GM23338 (cell line): Measurements from ENCODE around the gene WDR27. TPM values are rescaled to one million over a fixed set of nuclear protein-coding genes. Genes with fewer than 3 reads are reported as not detected.
A peak's percentile ranks its signal among the peaks of the same experiment; 100 is the strongest.

Experiments
- ATAC-seq: fragments of 200-7000 bp; cut with Tn5 transposase; 3 replicates; pipeline ENCODE4 v1.9.1; 2020
- DNase-seq: peaks from one replicate; pipeline ENCODE4 v3.0.0-alpha.2; 2015; ENCODE audit warnings: low spot score
- H2AFZ ChIP-seq: fragments of 200-600 bp; sonication (generic); 2 replicates; pipeline ENCODE4 v1.8.0; 2016; ENCODE audit warnings: antibody characterized with exemption, mild to moderate bottlenecking, moderate library complexity
- H3F3A ChIP-seq: fragments of 200-600 bp; sonication (generic); replicated peaks from 2 replicates; pipeline ENCODE4 v1.8.0; 2017; ENCODE audit warnings: antibody characterized with exemption, mixed run types, low read depth
- H3K27ac ChIP-seq: fragments of 200-600 bp; sonication (generic); 2 replicates; pipeline ENCODE4 v1.6.1; 2016; ENCODE audit warnings: low read depth
- H3K27me3 ChIP-seq: fragments of 200-600 bp; sonication (generic); 2 replicates; pipeline ENCODE4 v1.8.0; 2016; ENCODE audit warnings: mild to moderate bottlenecking, mixed run types, moderate library complexity; ENCODE audit not compliant: insufficient read depth
- H3K36me3 ChIP-seq: fragments of 200-600 bp; sonication (generic); 2 replicates; pipeline ENCODE4 v1.8.0; 2016; ENCODE audit warnings: mild to moderate bottlenecking; ENCODE audit not compliant: insufficient read depth
- H3K4me1 ChIP-seq: fragments of 200-600 bp; sonication (generic); 2 replicates; pipeline ENCODE4 v1.8.0; 2016; ENCODE audit warnings: mild to moderate bottlenecking, moderate library complexity; ENCODE audit not compliant: insufficient read depth
- H3K4me2 ChIP-seq: fragments of 200-600 bp; sonication (generic); 2 replicates; pipeline ENCODE4 v1.7.1; 2017; ENCODE audit warnings: mixed run types
- H3K4me3 ChIP-seq: fragments of 200-600 bp; sonication (generic); 2 replicates; pipeline ENCODE4 v1.6.1; 2016; ENCODE audit warnings: mixed run types
- H3K79me2 ChIP-seq: fragments of 200-600 bp; sonication (generic); replicated peaks from 2 replicates; pipeline ENCODE4 v1.8.0; 2017; ENCODE audit warnings: mild to moderate bottlenecking; ENCODE audit not compliant: insufficient read depth
- H3K9me2 ChIP-seq: fragments of 200-600 bp; sonication (generic); 2 replicates; pipeline ENCODE4 v1.8.0; 2017; ENCODE audit not compliant: insufficient read depth
- H4K20me1 ChIP-seq: fragments of 200-600 bp; sonication (generic); replicated peaks from 2 replicates; pipeline ENCODE4 v1.8.0; 2017; ENCODE audit warnings: mild to moderate bottlenecking; ENCODE audit not compliant: insufficient read depth
- H3K27ac Mint-ChIP-seq: 2 replicates; pipeline ENCODE4 v1.8.0; 2020; ENCODE audit warnings: inconsistent platforms, mild to moderate bottlenecking, moderate library complexity, mixed read lengths
- H3K27me3 Mint-ChIP-seq: 3 replicates; pipeline ENCODE4 v1.8.0; 2022; ENCODE audit warnings: low read depth, mild to moderate bottlenecking, moderate library complexity, mixed read lengths, inconsistent platforms; ENCODE audit not compliant: insufficient read depth, poor library complexity
- H3K36me3 Mint-ChIP-seq: 3 replicates; pipeline ENCODE4 v1.8.0; 2021; ENCODE audit warnings: low read depth, mild to moderate bottlenecking, inconsistent platforms, moderate library complexity, mixed read lengths
- H3K4me1 Mint-ChIP-seq: 3 replicates; pipeline ENCODE4 v1.8.0; 2020; ENCODE audit warnings: mild to moderate bottlenecking, inconsistent platforms, mixed read lengths
- H3K4me3 Mint-ChIP-seq: 3 replicates; pipeline ENCODE4 v1.8.0; 2021; ENCODE audit warnings: moderate library complexity, mild to moderate bottlenecking, inconsistent platforms, mixed read lengths
- H3K9me3 Mint-ChIP-seq: 3 replicates; pipeline ENCODE4 v1.8.0; 2020; ENCODE audit warnings: moderate library complexity, mild to moderate bottlenecking, inconsistent platforms, mixed read lengths
- CREB1 ChIP-seq: fragments of 250-450 bp; sonication (Bioruptor Pico); IDR thresholded peaks from 2 replicates; pipeline ENCODE4 v1.5.0; 2020; ENCODE audit warnings: low read depth, mild to moderate bottlenecking, moderate library complexity
- CTCF ChIP-seq, 2 experiments: fragments of 200-600 bp in 1 of 2; sonication (generic) in 1 of 2; conservative IDR thresholded peaks; 2 replicates each; pipeline versions ENCODE4 v1.5.1 to v1.6.1; 2016 to 2017; ENCODE audit warnings: antibody characterized with exemption in 2 of 2, low read depth in 2 of 2, mild to moderate bottlenecking in 2 of 2, moderate library complexity in 1 of 2
- EZH2 ChIP-seq: fragments of 200-600 bp; sonication (generic); IDR thresholded peaks from one replicate; pipeline ENCODE4 v1.8.0; 2017; ENCODE audit warnings: antibody characterized with exemption, mild to moderate bottlenecking, low read depth; ENCODE audit not compliant: unreplicated experiment
- EZH2phosphoT487 ChIP-seq: fragments of 200-600 bp; sonication (generic); IDR thresholded peaks from one replicate; pipeline ENCODE4 v1.8.1; 2018; ENCODE audit warnings: antibody characterized with exemption; ENCODE audit not compliant: unreplicated experiment
- JUNB ChIP-seq: IDR thresholded peaks from one replicate; pipeline ENCODE4 v1.6.1; 2016; ENCODE audit warnings: antibody characterized with exemption; ENCODE audit not compliant: unreplicated experiment
- NANOG ChIP-seq: IDR thresholded peaks from 2 replicates; pipeline ENCODE4 v1.6.1; 2016; ENCODE audit warnings: antibody characterized with exemption, borderline replicate concordance
- POLR2AphosphoS5 ChIP-seq: IDR thresholded peaks from 2 replicates; pipeline ENCODE4 v1.6.1; 2016; ENCODE audit warnings: antibody characterized with exemption, low read depth
- REST ChIP-seq: IDR thresholded peaks from one replicate; pipeline ENCODE4 v1.6.1; 2018; ENCODE audit warnings: antibody characterized with exemption; ENCODE audit not compliant: unreplicated experiment
- STAT1 ChIP-seq: IDR thresholded peaks from one replicate; pipeline ENCODE4 v1.6.1; 2016; ENCODE audit warnings: antibody characterized with exemption; ENCODE audit not compliant: unreplicated experiment
- ZNF114 ChIP-seq: fragments of 250-450 bp; sonication (Bioruptor Pico); IDR thresholded peaks from 2 replicates; pipeline ENCODE4 v1.5.0; 2020; ENCODE audit warnings: mild to moderate bottlenecking, moderate library complexity
- ZNF331 ChIP-seq: fragments of 250-450 bp; sonication (Bioruptor Pico); IDR thresholded peaks from 2 replicates; pipeline ENCODE4 v1.5.0; 2020; ENCODE audit warnings: low read depth, mild to moderate bottlenecking, moderate library complexity
- polyA plus RNA-seq: library from polyadenylated mRNA; unstranded; fragments of >200 nt; fragmentation: Nextera tagmentation; extraction: Ambion mirVana; gene quantifications from 2 replicates; pipeline ENCODE4 v1.2.1, GENCODE V29; 2016
- total RNA-seq: library from RNA; depleted of rRNA; stranded (reverse); fragments of >200 nt; shearing (Covaris generic); gene quantifications from 2 replicates; pipeline ENCODE4 v1.2.3, GENCODE V29; 2014
- TF ChIP-seq, protein P1 (sequence below): fragments of 250-450 bp; sonication (Bioruptor Pico); IDR thresholded peaks from 2 replicates; pipeline ENCODE4 v1.5.0; 2020; ENCODE audit warnings: mild to moderate bottlenecking, moderate library complexity
- TF ChIP-seq, protein P2 (sequence below): IDR thresholded peaks from 2 replicates; pipeline ENCODE4 v1.6.1; 2016; ENCODE audit warnings: antibody characterized with exemption

Gene WDR27
- total and polyA plus RNA-seq, 2 experiments from 2014 or later = 55.3 to 80.4 TPM

- H3K27me3 ChIP-seq = no peaks in the 10 kb centered on the region
- Mint-ChIP-seq H3K4me3 (no peak overlapping the region), H3K4me1 (no peaks in the 10 kb centered on the region), H3K27ac (no peak overlapping the region), H3K27me3 (peaks cover 2% of the 10 kb centered on the region), H3K9me3 (peaks cover 60% of the 10 kb centered on the region), H3K36me3 (peaks cover 41% of the 10 kb centered on the region)
- no peaks in the 10 kb centered on the region for H3K9me2 ChIP-seq
- no peak overlapping the region for H3K4me3 ChIP-seq
- no peak overlapping the region for H2AFZ ChIP-seq
- ATAC-seq (no peak), DNase-seq (peak; percentile 31)
- no peaks in the 10 kb centered on the region for H3K79me2 ChIP-seq
- H3K4me2 ChIP-seq = no peak overlapping the region
- H3K4me1 ChIP-seq = no peaks in the 10 kb centered on the region
- TF ChIP-seq, protein P1, sequence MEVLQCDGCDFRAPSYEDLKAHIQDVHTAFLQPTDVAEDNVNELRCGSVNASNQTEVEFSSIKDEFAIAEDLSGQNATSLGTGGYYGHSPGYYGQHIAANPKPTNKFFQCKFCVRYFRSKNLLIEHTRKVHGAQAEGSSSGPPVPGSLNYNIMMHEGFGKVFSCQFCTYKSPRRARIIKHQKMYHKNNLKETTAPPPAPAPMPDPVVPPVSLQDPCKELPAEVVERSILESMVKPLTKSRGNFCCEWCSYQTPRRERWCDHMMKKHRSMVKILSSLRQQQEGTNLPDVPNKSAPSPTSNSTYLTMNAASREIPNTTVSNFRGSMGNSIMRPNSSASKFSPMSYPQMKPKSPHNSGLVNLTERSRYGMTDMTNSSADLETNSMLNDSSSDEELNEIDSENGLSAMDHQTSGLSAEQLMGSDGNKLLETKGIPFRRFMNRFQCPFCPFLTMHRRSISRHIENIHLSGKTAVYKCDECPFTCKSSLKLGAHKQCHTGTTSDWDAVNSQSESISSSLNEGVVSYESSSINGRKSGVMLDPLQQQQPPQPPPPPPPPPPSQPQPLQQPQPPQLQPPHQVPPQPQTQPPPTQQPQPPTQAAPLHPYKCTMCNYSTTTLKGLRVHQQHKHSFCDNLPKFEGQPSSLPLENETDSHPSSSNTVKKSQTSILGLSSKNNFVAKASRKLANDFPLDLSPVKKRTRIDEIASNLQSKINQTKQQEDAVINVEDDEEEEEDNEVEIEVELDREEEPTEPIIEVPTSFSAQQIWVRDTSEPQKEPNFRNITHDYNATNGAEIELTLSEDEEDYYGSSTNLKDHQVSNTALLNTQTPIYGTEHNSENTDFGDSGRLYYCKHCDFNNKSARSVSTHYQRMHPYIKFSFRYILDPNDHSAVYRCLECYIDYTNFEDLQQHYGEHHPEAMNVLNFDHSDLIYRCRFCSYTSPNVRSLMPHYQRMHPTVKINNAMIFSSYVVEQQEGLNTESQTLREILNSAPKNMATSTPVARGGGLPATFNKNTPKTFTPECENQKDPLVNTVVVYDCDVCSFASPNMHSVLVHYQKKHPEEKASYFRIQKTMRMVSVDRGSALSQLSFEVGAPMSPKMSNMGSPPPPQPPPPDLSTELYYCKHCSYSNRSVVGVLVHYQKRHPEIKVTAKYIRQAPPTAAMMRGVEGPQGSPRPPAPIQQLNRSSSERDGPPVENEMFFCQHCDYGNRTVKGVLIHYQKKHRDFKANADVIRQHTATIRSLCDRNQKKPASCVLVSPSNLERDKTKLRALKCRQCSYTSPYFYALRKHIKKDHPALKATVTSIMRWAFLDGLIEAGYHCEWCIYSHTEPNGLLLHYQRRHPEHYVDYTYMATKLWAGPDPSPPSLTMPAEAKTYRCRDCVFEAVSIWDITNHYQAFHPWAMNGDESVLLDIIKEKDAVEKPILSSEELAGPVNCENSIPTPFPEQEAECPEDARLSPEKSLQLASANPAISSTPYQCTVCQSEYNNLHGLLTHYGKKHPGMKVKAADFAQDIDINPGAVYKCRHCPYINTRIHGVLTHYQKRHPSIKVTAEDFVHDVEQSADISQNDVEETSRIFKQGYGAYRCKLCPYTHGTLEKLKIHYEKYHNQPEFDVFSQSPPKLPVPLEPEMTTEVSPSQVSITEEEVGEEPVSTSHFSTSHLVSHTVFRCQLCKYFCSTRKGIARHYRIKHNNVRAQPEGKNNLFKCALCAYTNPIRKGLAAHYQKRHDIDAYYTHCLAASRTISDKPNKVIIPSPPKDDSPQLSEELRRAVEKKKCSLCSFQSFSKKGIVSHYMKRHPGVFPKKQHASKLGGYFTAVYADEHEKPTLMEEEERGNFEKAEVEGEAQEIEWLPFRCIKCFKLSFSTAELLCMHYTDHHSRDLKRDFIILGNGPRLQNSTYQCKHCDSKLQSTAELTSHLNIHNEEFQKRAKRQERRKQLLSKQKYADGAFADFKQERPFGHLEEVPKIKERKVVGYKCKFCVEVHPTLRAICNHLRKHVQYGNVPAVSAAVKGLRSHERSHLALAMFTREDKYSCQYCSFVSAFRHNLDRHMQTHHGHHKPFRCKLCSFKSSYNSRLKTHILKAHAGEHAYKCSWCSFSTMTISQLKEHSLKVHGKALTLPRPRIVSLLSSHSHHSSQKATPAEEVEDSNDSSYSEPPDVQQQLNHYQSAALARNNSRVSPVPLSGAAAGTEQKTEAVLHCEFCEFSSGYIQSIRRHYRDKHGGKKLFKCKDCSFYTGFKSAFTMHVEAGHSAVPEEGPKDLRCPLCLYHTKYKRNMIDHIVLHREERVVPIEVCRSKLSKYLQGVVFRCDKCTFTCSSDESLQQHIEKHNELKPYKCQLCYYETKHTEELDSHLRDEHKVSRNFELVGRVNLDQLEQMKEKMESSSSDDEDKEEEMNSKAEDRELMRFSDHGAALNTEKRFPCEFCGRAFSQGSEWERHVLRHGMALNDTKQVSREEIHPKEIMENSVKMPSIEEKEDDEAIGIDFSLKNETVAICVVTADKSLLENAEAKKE = no peak
- TF ChIP-seq NANOG (no peak), ZNF114 (CRISPR knock-in tag) (no peak), POLR2AphosphoS5 (no peak), STAT1 (no peak), REST (no peak), CTCF (conservative IDR thresholded peaks at IDR 0.05; ENCODE audit: low read depth in 2 of 2) (no peak), EZH2 (no peak), JUNB (no peak), EZH2phosphoT487 (no peak), CREB1 (CRISPR knock-in tag) (no peak), ZNF331 (CRISPR knock-in tag) (no peak)
- TF ChIP-seq, protein P2, sequence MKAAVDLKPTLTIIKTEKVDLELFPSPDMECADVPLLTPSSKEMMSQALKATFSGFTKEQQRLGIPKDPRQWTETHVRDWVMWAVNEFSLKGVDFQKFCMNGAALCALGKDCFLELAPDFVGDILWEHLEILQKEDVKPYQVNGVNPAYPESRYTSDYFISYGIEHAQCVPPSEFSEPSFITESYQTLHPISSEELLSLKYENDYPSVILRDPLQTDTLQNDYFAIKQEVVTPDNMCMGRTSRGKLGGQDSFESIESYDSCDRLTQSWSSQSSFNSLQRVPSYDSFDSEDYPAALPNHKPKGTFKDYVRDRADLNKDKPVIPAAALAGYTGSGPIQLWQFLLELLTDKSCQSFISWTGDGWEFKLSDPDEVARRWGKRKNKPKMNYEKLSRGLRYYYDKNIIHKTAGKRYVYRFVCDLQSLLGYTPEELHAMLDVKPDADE = no peak
- no peaks in the 10 kb centered on the region for H3F3A ChIP-seq
- H4K20me1 ChIP-seq = no peaks in the 10 kb centered on the region
- H3K36me3 ChIP-seq = peaks cover 5% of the 10 kb centered on the region; the same call in 1 of the 2 replicates
- no peak overlapping the region for H3K27ac ChIP-seq
Observed at GRCh38 chr6:169415179-169415578, 286.6 kb downstream of the WDR27 start.
